SW 1271 (cell line): ENCODE measurements around the gene PSG5.
"Not testable (repeated sequence)": the region's sequence is repeated elsewhere in the genome, so short reads cannot be mapped to it uniquely, and the experiment has no call there.

Experiments used
- DNase-seq, 2 experiments: peaks; one replicate each; lab custom pipeline; 2025; lab: John Stamatoyannopoulos, UW

Gene PSG5

DNA sequence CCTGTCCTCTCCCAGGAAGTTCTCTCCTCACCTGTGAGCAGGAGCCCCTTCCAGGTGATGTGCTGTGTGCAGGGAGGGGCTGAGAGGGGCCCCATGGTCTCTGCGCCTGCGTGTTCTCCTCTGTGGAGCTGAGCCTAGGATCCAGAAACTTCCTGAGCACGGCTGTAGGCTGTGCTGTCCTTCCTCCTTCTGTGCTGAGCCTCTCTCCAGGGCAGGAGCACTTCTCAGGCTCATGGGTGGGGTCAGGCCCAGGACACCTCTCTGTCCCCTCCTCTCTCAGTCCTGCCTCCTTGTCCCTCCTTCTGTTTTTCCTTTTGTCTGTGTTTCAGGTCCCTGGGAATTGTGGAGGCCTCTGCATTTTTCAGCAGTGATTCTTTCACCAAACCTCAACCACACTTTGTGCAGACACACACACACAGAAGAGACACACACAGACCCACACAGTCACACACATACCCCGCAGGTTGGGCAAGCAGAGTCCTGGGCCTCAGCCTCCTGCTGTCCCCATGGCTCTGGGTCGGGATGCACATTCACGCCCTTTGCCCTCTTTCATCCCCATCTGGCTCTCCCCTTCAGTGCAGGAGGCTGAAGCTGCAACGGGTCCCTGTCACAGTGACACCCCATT, at the start of gene PSG5:
Gene PSG5 (minus strand): TSS at position 226 of the 625 bp plus-strand sequence. CDS start 131 bp downstream, at position 95.
- not testable (repeated sequence) for DNase-seq

DNA sequence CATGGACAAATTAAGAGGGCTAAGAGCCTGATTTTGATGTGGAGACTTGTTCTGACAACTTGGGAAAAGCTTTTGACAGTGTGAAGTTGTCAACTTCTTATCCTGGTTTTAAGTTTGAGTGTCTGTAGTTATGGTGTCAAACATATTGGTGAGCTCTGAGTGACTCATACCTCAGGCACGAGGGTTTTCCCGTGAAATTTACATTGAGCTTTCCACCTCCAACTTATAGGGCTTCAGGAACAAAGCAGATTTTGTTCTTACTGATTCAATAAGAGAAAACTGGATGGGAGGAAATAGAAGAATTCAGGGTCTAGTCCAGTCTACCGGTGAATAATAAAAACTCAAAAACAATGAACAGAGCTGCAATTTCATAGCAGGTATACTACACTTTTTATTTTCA, 49.4 kb upstream of the PSG5 start:
- DNase-seq = peak in 1 of 2 experiments; percentile 21

DNA sequence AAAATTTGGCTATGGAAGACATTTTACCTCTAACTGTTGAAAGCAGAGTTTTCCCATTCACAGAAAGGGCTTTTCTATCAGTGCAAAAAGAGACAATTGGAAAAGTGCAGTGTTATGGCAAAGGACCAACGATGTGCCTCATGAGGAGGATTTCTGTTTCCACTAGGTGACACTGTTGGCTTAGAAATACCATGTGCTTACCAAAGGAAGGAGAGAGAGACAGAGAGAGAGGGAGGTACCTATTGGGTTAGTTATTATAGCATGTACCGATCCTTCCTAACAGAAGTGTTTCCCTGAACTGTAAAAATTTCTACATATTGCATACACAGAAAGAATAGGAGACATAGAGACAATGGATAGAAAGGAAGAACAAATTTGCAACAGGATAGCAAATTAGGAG, 43.0 kb upstream of the PSG5 start:
- DNase-seq = peak in 1 of 2 experiments; percentile 14

DNA sequence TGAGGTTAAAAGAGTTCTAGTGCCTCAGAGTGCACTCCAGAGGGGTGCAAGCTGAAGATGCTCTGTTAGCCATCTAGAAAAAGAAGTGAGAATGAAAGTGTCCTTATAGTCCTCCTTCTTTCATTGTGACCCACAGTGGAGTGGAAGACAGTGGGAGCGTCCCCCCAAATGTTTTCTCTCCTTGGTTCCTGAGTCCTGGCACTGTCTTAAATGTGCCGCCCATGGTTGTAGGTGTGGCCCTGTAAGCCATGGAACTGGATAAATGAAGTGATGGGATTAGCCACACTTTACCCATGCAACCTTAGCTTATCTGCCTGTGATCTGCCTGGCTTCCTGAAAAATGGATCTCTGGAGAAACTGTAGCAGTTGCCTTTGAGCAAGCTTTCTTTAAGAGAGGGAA, 42.4 kb upstream of the PSG5 start:
- DNase-seq = not testable (repeated sequence)

DNA sequence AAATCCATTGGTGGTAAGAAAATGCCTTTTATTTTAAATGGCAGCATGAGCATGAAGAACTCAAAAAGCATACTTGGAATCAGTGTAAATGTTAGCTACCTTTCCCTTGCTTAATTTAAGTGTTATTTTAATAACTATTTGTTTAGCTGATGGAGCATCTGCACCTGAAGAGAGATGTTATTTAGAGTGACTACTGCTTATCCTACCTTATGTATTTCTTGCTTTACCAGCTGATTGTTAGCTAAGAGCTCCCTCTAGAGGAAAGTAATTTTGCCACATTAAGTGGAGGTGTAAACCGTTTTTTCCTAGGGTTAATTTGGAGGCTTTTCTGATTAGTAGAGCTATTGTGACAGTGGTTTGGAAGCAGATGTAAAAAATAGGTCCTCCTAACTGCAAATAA, 40.6 kb upstream of the PSG5 start:
- not testable (repeated sequence) for DNase-seq

DNA sequence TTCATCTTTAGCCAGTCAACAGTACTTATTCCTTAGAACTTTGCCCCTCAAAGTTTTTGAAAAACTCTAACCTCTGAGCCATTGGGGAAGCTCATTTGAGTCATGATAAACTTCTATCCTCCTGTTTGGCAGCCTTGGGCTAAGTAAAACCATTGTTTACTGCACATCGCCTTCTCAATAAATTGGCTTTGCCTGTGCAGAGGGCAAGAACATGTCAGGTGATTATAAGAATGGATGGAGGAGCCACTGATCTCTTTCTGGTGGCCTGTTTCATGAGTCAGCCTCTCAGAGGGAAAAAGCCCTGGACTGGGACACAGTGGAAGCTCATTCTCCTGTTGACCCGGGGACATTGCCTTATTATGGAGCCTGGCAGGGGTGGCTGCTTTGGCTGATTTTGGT, 38.5 kb upstream of the PSG5 start:
- no peak for DNase-seq

DNA sequence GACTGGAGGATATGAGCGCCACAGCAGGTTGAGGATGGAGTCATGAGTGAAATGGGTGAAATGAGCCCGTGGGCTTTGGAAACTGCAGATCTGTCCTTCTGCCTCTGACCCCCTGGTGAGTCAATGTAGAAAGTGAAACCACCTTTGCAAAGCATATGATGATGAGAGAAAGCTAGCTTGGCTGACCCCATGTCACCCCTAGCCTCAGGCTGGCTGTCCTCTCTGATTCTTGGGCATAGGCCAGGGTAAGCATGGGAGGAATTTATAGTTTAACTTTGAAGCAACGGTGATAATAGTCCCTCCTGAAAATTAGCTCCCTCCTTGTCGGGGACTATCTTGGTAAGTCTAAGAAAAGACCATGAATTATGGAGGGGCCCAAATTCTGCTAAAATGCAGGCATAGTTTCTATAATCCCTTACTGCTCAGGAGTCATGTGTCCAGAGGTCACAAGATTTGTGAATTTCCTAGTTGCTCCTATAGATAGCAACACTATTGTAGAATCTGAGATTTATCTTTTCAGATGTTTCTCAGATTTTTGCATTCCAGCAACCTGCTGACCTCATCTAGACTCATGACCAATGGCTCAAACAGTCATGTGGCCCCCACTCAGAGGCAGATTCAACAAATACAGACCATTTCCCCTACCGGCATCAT, 38.0 kb upstream of the PSG5 start:
- not testable (repeated sequence) for DNase-seq

DNA sequence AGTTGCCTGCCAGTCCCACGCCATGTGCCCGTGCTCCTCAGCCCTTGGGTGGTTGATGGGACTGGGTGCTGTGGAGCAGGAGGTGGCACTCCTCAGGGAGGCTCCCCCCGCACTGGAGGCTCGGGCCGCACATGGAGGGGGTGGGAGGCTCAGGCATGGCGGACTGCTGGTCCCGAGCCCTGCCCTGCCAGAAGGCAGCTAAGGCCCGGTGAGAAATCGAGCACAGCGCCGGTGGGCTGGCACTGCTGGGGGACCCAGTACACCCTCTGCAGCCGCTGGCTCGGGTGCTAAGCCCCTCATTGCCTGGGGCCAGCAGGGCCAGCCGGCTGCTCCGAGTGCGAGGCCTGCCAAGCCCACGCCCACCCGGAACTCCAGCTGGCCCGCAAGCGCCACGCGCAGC, 35.6 kb upstream of the PSG5 start:
- DNase-seq = not testable (repeated sequence)

DNA sequence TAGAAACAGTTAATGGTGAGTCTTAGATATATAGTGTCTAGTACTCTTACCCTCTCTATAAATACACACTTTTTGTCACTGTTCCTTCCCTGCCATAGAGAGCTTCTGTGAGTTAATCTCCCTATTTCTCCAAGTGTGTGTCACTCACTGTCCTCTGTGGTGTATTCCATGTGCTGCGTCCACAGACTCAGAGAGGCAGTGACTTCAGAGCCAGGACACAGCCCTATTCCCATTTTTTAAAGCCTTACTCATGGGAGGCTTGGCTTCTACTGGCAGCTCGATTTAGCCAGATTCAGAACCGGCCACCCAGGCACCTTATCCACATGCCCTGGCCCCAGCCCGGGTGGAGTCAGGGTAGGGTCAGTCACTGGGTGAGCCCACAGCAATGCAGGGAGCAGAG, 32.8 kb upstream of the PSG5 start:
- DNase-seq = not testable (repeated sequence)

DNA sequence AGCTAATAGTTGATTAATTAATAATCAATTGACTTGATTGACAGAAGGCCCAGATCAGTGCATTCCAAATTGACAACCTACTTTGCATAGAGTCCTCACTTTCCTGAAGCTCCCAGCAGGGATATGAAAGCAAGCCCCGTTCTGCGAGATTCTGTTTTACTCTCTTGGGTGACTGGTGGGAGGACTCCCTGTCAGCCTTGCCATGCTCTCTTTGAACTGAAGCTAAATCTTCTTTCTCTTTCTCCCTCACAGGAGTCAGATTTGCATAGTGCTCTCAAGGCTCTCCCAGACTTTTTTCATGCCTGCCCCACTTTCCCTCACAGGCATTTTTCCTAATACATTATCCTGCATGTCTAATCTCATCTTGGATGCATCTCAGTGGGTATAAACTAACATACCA, 29.5 kb upstream of the PSG5 start:
- DNase-seq = not testable (repeated sequence)

DNA sequence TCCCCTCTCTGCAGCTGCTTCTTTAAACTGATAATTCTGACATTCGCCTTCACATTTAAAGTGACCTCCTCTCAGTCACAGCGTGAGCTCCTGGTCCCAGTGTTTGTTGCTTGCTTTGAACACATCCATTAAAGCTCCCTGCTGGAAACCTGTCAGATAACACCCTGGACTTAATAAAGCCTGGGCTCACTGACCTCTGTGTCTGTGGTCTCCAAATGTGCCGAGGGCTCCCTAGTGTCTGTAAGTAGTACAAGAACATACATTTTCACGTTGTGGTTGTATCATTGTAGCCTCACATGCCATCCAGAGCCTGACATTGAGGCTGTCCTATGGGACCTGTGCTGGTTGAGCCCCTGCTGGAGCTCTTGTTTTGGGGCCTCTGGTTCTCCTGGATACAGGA, 21.7 kb upstream of the PSG5 start:
- DNase-seq = no peak

DNA sequence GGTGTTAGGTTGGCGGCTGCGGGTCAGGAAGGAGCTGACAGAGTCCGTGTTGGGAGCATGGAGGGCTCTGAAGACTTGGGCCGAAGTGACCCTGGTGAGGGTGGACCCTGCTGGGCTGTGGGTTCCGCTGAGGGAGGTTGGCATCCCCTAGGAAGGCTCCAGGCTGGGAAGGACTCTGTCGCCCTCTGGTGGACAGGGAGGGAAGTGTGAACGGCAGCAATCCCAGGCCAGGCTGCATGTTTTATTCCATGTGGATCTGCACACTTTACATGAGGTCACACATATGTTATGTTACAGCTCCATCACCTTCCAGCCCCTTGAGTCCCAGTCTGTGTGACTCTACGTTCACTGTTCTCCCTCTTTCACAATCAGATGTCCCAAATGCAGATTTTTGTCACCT, 20.8 kb upstream of the PSG5 start:
- DNase-seq = not testable (repeated sequence)

DNA sequence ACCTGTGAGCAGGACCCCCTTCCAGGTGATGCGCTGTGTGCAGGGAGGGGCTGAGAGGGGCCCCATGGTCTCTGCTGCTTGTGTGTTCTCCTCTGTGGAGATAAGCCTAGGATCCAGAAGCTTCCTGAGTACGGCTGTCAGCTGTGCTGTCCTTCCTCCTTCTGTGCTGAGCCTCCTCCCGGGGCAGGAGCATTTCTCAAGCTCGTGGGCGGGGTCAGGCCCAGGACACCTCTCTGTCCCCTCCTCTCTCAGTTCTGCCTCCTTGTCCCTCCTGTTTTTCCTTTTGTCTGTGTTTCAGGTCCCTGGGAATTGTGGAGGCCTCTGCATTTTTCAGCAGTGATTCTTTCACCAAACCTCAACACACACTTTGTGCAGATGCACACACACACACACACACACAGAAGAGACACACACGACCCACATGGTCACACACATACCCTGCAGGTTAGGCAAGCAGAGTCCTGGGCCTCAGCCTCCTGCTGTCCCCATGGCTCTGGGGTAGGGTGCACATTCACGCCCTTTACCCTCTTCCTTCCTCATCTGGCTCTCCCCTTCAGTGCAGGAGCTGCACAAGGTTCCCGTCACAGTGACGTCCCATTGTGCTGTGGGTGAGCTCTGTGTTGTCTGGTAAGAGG, 19.3 kb upstream of the PSG5 start, which contains the start of gene PSG4:
Gene PSG4 (minus strand): TSS at position 168 of the 635 bp plus-strand sequence. CDS start 102 bp downstream, at position 66.
- DNase-seq = not testable (repeated sequence)

DNA sequence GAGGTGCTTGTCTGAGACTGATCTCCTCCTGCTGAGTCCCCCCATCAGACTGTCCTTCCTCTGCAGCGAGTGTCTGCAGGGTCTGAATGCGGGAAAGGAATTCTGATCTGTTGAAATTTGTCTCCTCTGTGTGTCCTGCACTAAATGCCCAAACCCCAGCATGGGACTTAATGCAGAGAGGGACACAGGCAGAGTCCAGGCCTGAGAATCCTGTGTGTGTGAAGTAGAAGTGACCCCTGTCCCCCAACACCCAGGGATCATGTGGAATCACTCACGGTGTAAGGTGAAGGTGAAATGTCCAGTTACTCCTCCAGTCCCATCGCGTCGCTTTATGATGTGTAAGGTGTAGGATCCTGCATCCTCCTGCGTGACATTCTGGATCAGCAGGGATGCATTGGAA, 17.3 kb upstream of the PSG5 start:
- not testable (repeated sequence) for DNase-seq

DNA sequence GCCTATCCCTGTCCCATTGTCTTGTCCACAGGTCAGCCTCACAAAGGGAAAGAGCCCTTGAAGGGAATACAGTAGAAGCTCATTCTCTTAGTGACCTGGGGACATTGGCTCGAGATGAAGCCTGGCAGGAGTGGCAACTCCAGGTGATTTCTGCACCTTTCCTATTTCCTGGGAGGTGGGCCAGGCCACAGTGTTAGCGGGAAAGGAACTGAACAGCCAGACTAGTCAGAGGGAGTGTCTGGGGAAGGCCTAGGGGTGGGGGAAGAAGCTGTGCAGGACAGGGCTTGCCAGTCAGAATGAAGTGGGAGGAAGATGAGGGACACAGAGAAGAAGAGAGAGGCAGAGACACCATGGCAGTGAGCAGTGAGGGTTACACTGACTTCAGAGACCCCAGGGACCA, 15.6 kb upstream of the PSG5 start:
- DNase-seq = not testable (repeated sequence)

DNA sequence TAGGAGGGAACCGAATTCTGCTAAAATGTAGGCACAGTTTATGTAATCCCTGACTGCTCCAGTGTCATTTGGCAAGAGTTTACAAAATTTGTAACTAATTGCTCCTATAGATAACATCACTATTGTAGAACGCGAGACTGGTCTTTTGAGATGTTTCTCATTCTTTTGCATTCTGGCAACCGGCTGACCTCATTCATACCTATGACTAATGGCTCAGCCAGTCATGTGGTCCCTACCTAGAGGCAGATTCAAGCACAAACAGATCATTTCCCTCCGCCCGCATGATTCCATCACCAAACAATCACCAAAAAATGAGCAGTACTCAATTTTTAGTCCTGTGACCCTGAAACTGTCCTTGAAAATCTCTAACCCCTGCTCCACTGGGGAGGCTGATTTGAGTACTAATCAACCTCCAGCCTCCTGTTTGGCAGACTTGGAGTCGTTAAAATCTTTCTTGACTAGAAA, 15.0 kb upstream of the PSG5 start:
- DNase-seq = peak in 1 of 2 experiments; percentile 33

DNA sequence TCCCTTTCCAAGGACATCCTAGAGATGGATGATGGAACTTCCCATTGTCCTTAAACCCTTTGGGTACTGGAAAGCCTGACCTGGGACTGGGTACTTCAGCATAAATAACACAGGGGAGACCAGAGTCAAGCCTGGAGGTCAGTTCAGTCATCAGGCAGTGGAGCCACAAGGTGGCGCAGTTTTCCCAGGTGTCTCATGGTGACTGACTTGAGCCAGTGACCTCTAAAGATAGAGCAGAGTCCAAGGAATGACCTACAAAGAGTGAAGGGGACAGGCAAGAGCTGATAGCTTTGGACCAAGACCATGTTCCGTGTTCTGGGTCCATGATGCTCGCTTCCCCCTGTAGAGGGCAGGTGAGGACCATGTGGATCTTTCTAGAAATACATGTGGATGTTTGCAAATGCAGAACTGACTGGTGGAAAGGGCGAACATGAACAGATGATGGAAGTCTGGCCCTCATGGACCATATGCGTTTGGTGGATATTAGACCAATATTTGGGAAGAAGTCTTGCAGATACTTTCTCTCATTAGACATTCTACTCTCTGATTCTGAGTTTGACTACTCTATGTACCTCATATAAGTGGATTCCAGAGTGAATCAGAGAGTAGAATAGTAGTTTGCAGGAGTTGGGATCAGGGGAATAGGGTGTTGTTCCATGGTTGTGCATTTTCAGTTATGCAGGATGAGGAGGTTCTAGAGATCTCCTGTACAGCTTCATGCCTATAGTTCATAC, 12.5 kb upstream of the PSG5 start:
- not testable (repeated sequence) for DNase-seq

DNA sequence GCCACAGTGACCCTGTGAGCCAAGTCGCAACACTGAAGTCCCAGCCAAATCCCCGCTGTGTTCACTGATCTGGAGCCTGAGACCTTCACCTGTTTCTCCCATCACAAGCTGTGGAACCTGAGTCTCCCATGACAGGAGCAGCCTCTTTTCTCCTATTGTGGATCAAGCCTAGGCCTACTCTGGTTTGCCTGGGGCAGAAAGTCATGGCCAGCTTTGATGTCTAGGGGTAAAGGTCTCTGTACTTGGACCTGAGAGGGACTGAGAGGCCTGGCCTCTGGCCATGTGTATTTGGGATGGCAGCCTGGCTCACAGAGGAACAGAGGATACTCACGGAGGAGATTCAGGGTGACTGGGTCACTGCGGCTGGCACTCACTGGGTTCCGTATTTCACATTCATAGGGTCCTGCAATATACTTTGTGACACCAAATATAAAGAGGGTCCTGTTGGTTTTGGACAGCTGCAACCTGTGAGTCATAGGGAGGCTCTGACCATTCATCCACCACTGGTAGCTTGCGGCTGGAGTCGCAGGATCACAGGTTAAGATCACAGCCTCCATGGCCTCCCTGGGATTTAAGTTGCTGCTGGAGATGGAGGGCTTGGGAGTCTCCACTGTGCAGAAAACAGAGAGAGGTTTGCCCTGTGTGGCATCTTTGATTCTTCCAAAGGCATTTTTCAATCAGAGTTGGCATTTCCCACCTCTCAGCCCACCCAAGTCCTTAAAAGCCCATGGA, 11.5 kb upstream of the PSG5 start:
- not testable (repeated sequence) for DNase-seq

DNA sequence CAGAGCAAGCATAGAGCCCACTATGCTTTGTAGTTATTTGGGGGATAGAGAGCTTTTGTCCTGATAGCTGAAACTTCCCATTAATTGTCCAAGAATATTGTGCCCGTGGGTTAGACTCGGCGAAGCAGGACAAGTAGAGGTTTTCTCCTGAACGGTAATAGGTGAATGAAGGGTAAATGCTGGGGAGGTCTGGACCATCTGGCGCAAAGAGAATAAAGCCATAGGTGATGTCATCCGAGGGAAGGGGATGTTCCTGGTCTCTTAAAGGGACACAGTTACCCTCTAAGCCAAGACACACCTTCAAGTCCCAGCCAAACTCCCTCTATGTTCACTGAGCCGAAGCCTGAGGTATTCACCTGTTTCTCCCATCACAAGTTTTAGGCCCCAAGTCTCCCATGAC, 8.1 kb upstream of the PSG5 start:
- not testable (repeated sequence) for DNase-seq

DNA sequence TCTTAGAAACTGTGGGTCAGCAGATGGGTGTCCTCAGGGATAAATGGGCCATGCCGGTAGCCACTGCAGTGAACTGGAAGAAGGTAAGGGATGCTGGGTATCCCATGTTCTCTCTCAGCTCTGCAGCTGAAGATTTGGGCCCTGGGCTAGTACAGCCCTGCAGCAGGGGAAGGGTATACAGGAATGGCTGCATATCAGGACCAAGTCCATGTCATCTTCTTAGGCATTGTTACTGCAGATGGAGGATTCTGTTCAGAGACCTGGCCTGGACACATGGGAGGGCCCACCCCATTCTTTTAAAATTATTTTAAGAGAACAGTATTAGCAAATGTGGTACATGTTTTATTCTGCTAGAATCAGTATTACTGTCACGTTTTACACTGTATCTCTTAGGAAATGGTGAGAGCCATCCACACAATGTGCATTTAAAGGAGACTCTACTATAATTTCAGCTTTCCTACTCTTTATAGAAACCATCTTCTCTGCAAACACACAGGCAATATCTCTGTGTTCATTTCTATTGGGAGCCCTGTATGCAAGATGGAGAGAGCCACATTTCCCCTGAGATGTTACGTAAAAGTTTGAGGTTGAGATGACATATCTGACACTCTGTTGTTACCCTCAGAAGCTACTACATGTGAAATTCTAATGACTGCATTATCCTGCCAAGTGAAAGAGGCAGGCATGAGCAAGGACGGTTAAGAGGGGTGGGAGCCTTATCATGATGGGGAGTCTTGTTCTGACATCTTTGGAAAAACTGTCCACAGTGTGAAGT, 6.2 kb upstream of the PSG5 start:
- DNase-seq = not testable (repeated sequence)

DNA sequence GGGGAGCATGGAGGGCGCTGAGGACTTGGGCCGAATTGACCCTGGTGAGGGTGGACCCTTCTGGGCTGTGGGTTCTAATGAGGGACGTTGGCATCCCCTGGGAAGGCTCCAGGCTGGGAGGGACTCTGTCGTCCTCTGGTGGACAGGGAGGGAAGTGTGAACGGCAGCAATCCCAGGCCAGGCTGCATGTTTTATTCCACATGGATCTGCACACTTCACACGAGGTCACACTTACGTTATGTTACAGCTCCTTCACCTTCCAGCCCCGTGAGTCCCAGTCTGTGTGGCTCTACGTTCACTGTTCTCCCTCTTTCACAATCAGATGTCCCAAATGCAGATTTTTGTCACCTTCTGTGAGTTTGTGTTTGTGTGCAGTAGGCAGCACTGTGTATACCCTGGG, 1.8 kb upstream of the PSG5 start:
- DNase-seq = not testable (repeated sequence)
